Kidney tubule cell (primary cell): ENCODE data around the gene VCAM1.
"Not testable (repeated sequence)": the region's sequence is repeated elsewhere in the genome, so short reads cannot be mapped to it uniquely, and the experiment has no call there.

ENCODE experiments used
- DNase-seq: peaks from one replicate; pipeline ENCODE4 v3.0.0-alpha.2; 2018; ENCODE audit warnings: low spot score

Gene VCAM1, protein sequence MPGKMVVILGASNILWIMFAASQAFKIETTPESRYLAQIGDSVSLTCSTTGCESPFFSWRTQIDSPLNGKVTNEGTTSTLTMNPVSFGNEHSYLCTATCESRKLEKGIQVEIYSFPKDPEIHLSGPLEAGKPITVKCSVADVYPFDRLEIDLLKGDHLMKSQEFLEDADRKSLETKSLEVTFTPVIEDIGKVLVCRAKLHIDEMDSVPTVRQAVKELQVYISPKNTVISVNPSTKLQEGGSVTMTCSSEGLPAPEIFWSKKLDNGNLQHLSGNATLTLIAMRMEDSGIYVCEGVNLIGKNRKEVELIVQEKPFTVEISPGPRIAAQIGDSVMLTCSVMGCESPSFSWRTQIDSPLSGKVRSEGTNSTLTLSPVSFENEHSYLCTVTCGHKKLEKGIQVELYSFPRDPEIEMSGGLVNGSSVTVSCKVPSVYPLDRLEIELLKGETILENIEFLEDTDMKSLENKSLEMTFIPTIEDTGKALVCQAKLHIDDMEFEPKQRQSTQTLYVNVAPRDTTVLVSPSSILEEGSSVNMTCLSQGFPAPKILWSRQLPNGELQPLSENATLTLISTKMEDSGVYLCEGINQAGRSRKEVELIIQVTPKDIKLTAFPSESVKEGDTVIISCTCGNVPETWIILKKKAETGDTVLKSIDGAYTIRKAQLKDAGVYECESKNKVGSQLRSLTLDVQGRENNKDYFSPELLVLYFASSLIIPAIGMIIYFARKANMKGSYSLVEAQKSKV

GRCh38 chr1:100719490-100719889 is at the start of gene VCAM1:
VCAM1 (plus strand) TSS chr1:100719742; CDS start chr1:100719861, 119 bp downstream.
- peak; percentile 64 for DNase-seq

DNA sequence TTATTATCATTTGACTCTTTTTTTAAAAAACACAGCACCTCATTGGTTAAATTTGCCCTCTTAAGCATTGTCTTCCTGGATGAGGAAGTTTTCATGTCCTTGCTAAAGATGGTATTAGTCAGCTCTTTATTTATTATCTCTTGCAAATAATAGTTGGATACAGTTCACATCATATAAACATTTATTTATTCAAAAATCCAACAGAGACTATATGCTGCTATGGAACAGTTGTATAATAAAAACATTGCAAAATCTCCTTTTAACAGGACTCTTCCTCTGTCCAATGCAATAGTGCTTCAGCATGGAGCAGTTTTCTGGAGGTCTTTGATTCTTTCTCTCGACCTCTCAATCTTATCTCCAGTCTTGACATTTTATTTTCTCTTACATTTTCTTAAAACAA is 49.5 kb upstream of the VCAM1 start:
- DNase-seq: no peak

- DNase-seq: no peak
Measured at GRCh38 chr1:100671601-100672000, 47.9 kb upstream of the VCAM1 start.

GRCh38 chr1:100683448-100684349 is 35.8 kb upstream of the VCAM1 start:
- no peak for DNase-seq

DNA sequence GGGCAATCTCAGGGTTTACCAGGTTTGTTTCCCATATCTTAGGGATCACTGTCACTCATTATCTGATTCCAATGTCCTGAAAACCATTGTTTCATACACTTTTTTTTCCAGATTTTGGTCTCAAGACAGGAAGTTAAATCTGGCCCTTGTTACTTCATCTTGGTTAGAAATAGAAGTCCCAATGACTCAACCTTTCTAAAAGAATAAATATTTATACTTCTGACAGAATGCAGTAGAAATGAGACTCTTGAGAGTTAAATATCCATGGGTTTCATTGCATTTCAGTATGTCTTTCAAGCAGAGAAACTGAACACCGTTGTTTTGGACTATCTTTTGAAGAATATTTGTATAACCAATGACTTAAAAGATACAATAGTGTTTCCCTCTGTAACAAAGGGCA is 19.8 kb upstream of the VCAM1 start:
- DNase-seq: no peak

GRCh38 chr1:100700586-100700985 is 19.0 kb upstream of the VCAM1 start:
- DNase-seq: no peak

- DNase-seq: no peak
Measured at GRCh38 chr1:100703052-100703451, 16.5 kb upstream of the VCAM1 start.

GRCh38 chr1:100703716-100704115 is 15.8 kb upstream of the VCAM1 start:
- no peak for DNase-seq

DNA sequence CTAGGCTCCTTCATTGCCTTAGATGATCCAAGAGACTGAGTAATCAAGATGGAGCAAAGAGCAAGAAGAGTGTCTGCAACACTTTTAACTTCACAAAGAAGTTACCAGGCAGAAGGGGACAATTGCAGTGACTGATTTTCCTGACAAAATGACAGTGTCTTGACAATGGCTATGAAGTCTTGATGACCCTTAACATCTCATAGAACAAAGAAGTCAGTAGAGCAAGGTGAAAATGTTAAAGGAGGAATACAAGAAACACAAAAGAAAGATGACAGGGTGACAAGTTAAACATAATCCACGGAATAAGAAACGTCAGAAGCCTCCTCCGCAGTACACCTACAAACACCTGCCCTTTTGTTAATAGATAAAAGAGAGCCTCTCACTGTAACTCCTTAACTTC is 15.1 kb upstream of the VCAM1 start:
- no peak for DNase-seq

GRCh38 chr1:100706296-100706695 is 13.2 kb upstream of the VCAM1 start:
- DNase-seq: no peak

DNA sequence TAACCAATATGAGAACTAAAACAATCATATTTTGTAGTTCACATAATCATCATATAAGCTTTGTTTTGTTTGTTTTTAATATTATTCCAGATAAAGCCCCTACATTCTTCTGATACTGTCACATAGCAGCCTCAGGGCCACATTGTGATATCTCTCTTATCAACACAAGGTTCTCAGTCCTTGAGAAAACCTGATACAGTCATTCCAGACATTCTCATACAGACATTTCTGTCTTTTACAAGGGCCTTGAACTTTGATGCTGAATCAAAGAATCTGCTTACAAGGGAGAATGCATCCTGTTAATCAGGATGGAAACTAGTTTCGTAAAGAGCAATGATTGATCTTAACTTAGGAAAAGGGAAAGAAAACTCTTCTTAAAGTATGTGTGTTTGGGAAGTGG is 12.7 kb upstream of the VCAM1 start:
- no peak for DNase-seq

GRCh38 chr1:100708476-100709062 is 11.0 kb upstream of the VCAM1 start:
- DNase-seq: no peak

GRCh38 chr1:100710906-100711682 is 8.4 kb upstream of the VCAM1 start:
- no peak for DNase-seq

- not testable (repeated sequence) for DNase-seq
Measured at GRCh38 chr1:100713027-100713426, 6.5 kb upstream of the VCAM1 start.

- DNase-seq: peak; percentile 26
Measured at GRCh38 chr1:100713626-100714025, 5.9 kb upstream of the VCAM1 start.

DNA sequence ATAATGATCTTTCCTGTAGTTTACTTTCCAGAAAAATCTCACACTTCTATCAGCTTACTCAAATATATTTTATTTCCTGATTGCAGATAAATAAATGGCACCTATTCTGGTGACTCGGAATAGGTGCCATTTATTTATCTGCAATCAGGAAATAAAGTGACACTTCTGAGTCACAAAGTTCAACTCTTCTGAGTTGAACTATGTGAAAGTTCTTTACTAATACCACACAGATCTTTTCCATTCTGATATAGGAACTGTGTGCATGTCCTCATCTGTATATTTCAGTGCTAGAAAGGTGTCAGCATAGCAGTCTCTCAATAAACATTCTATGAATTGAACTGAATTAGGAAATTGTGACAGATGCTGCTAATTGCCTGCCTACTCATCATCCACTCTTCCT is 4.9 kb upstream of the VCAM1 start:
- no peak for DNase-seq

GRCh38 chr1:100717218-100717617 is 2.3 kb upstream of the VCAM1 start:
- no peak for DNase-seq

- DNase-seq: no peak
Measured at GRCh38 chr1:100718581-100718980, 961 bp upstream of the VCAM1 start.

DNA sequence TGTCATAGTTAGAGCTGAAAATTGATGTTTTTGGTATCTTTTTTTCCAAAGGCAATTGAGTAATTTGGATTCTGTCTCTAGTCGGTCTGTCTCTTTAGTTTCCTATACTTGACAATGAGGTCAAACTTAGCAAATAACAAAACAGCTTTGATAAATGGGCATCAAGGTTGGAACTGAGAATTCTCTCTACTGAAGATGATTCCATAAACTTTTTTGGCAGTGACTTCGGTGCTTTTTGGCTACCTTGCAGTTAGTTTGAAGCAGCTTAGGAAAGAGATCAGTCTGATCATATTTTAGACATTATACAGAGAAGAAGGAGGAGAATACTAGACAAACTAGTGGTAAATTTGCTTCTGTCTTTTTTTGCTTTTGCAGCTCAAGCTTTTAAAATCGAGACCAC is 559 bp downstream of the VCAM1 start:
- DNase-seq: no peak

DNA sequence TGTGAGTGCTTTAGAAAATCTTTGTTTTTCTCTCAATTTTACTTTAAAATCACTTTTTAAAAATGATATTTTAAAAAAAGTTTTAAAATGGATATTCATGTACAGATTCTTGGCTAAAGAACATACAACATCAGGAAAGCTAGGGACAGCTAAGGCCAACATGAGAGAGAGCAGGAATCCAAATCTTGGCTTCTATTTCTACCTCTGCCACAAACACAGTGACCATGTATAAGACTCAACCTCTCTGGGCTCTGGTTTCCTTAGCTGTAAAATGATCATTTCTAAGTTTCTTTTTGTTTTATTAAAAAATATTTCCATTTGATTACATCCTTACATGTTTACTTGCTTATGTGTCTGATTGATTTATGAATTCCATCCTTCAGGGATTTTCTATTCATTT is 1.2 kb downstream of the VCAM1 start:
- no peak for DNase-seq

GRCh38 chr1:100721526-100722207 is 2.1 kb downstream of the VCAM1 start:
- DNase-seq: peak; percentile 29
